Measurements from ENCODE around the gene ZNF70. TPM values are rescaled to one million over a fixed set of nuclear protein-coding genes. Genes with fewer than 3 reads are reported as not detected.

Gene ZNF70
- total and polyA plus RNA-seq, 2 donors (not counting 1 experiment from before 2014, with no cell fraction given) = 2.1 to 8.3 TPM

DNA sequence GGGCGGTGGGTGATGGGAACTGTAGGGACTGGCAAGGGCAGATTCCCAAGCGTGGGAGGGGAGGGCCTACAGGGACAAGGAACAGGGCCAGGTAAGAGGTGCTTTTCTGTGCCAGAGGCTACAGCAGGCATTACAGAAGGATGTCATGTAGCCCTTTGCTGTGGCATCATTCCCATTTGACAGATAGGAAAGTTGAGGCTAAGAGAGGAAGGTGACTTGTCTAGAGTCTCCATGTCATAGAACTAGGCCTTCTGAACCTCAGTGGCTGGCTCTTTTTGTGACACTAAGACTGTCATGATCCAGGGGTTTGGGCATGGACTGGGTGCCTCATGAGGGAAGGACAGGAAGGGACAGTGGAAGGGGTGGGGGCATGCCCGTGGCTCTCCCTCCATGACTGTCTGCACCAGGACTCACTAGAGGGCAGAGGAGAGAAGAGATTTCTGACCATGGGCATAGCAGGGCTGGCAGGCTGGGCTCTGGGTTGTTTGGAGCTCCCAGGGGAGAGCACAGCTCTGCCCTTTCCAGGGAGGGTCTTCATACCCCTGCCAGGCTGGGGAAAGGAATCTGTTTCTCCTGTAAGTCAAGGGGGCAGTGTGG lies 25.0 kb upstream of the ZNF70 start:
- CTCF ChIA-PET = interaction anchor here (0.6 to 2.0 kb wide), 4 partner anchors 72 to 780 kb away, joined by 3 to 15 read pairs (median 4); partner anchors contain the start of gene SNRPD3
- no peak overlapping the region for H2AFZ ChIP-seq (ENCODE audit: insufficient read depth, low read depth, low read length, poor library complexity, severe bottlenecking)
- H3K36me3 ChIP-seq (replicated peaks in 1 of 2; ENCODE audit: control extremely low read depth in 1 of 2, control insufficient read depth in 1 of 2, extremely low read depth in 1 of 2, insufficient read depth in 2 of 2, low read length in 1 of 2) = peaks cover 0 to 7% of the 10 kb centered on the region in 2 experiments
- 100% methylated on average over 2 of the region's 3 CpGs for WGBS (ENCODE audit: insufficient coverage)
- DNase-seq = no peak
- H3K4me1 ChIP-seq (ENCODE audit: control insufficient read depth in 2 of 2, insufficient read depth in 2 of 2, low read length in 2 of 2) = peaks cover 17 to 26% of the 10 kb centered on the region in 2 donors
- no peak overlapping the region for H3K27ac ChIP-seq (ENCODE audit: low read length in 2 of 2)
- Mint-ChIP-seq H3K27ac (no peak overlapping the region), H3K4me1 (peaks cover 24% of the 10 kb centered on the region), H3K27me3 (no peaks in the 10 kb centered on the region), H3K4me3 (no peak overlapping the region), H3K9me3 (ENCODE audit: insufficient read depth) (no peaks in the 10 kb centered on the region)
- no peak overlapping the region for H3K4me3 ChIP-seq (ENCODE audit: control extremely low read depth in 1 of 5, extremely low read depth in 1 of 5, insufficient read depth in 1 of 5, low read depth in 2 of 5, low read length in 4 of 5)
- peaks cover 8% of the 10 kb centered on the region for H3K79me2 ChIP-seq (ENCODE audit: control insufficient read depth, insufficient read depth, low read length)
- H3K4me2 ChIP-seq (replicated peaks; ENCODE audit: low read depth, low read length, poor library complexity, severe bottlenecking) = no peak overlapping the region
- POLR2A ChIA-PET = interaction anchor here (1.5 kb wide), 1 partner anchor 72 kb away, joined by 5 read pairs; no protein-coding TSS in a partner anchor
- H4K20me1 ChIP-seq (ENCODE audit: control insufficient read depth, insufficient read depth, low read length, poor library complexity, severe bottlenecking) = peaks cover 7% of the 10 kb centered on the region
- H3K9ac ChIP-seq (ENCODE audit: low read length) = no peak overlapping the region
- no peak for TF ChIP-seq EZH2 (IDR thresholded peaks at IDR 0.05; ENCODE audit: borderline replicate concordance, insufficient read depth, low read depth, low read length, poor library complexity, severe bottlenecking)
- TF ChIP-seq, protein P1, sequence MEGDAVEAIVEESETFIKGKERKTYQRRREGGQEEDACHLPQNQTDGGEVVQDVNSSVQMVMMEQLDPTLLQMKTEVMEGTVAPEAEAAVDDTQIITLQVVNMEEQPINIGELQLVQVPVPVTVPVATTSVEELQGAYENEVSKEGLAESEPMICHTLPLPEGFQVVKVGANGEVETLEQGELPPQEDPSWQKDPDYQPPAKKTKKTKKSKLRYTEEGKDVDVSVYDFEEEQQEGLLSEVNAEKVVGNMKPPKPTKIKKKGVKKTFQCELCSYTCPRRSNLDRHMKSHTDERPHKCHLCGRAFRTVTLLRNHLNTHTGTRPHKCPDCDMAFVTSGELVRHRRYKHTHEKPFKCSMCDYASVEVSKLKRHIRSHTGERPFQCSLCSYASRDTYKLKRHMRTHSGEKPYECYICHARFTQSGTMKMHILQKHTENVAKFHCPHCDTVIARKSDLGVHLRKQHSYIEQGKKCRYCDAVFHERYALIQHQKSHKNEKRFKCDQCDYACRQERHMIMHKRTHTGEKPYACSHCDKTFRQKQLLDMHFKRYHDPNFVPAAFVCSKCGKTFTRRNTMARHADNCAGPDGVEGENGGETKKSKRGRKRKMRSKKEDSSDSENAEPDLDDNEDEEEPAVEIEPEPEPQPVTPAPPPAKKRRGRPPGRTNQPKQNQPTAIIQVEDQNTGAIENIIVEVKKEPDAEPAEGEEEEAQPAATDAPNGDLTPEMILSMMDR (IDR thresholded peaks at IDR 0.05) = no peak
- H3K27me3 ChIP-seq (replicated peaks in 1 of 4; ENCODE audit: control extremely low read depth in 1 of 4, control insufficient read depth in 3 of 4, insufficient read depth in 4 of 4, low read length in 3 of 4) = no peaks in the 10 kb centered on the region
- intact Hi-C loops (cut with micrococcal nuclease) = no loop called here
- no peak for ATAC-seq (ENCODE audit: low read depth)
- no peaks in the 10 kb centered on the region for H3K9me3 ChIP-seq (ENCODE audit: control extremely low read depth in 1 of 3, control insufficient read depth in 2 of 3, insufficient read depth in 1 of 3, low read length in 2 of 3)

DNA sequence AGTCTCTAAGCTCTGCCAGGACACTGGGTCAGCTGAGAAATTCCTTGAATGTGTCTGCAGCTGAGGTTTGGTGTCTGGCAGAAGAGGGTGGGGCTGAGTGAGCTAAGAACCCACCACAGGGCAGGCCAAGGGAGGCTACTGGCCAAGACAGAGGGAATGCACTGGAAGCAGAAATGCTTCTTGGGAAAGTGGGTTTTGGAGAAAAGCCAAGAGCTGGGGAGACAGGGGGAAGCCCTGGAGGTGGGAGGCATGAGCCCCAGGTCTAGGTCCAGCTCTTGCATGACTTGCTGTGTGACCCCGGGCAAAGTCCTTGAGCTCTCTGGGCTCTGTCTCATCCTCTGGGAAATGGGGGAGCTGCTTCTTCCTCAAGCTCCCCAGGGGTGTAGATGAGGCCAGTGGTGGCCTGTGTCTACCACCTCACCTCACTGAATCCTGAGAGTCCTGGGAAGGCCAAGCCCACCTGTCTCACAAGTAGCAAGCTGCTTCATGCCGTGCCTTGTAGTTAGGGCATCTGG lies 24.1 kb upstream of the ZNF70 start:
- H3K9me3 Mint-ChIP-seq (ENCODE audit: insufficient read depth) = no peaks in the 10 kb centered on the region
- intact Hi-C loops (cut with micrococcal nuclease) = no loop called here
- no peak overlapping the region for H3K27ac Mint-ChIP-seq
- Histone ChIP-seq H3K27me3 (replicated peaks in 1 of 4; ENCODE audit: control extremely low read depth in 1 of 4, control insufficient read depth in 3 of 4, insufficient read depth in 4 of 4, low read length in 3 of 4) (no peaks in the 10 kb centered on the region), H3K27ac (ENCODE audit: low read length in 2 of 2) (no peak overlapping the region), H3K4me1 (ENCODE audit: control insufficient read depth in 2 of 2, insufficient read depth in 2 of 2, low read length in 2 of 2) (peaks cover 22 to 34% of the 10 kb centered on the region in 2 donors), H3K9me3 (ENCODE audit: control extremely low read depth in 1 of 3, control insufficient read depth in 2 of 3, insufficient read depth in 1 of 3, low read length in 2 of 3) (no peaks in the 10 kb centered on the region), H3K4me3 (ENCODE audit: control extremely low read depth in 1 of 5, extremely low read depth in 1 of 5, insufficient read depth in 1 of 5, low read depth in 2 of 5, low read length in 4 of 5) (no peak overlapping the region), H3K9ac (ENCODE audit: low read length) (no peak overlapping the region), H3K4me2 (replicated peaks; ENCODE audit: low read depth, low read length, poor library complexity, severe bottlenecking) (no peak overlapping the region), H2AFZ (ENCODE audit: insufficient read depth, low read depth, low read length, poor library complexity, severe bottlenecking) (no peak overlapping the region), H3K36me3 (replicated peaks in 1 of 2; ENCODE audit: control extremely low read depth in 1 of 2, control insufficient read depth in 1 of 2, extremely low read depth in 1 of 2, insufficient read depth in 2 of 2, low read length in 1 of 2) (peaks cover 0 to 5% of the 10 kb centered on the region in 2 experiments), H4K20me1 (ENCODE audit: control insufficient read depth, insufficient read depth, low read length, poor library complexity, severe bottlenecking) (peaks cover 7% of the 10 kb centered on the region), H3K79me2 (ENCODE audit: control insufficient read depth, insufficient read depth, low read length) (peaks cover 8% of the 10 kb centered on the region)
- no peaks in the 10 kb centered on the region for H3K27me3 Mint-ChIP-seq
- DNase-seq (no peak), ATAC-seq (ENCODE audit: low read depth) (no peak)
- TF ChIP-seq, protein P1 (IDR thresholded peaks at IDR 0.05) = no peak
- no peak for TF ChIP-seq EZH2 (IDR thresholded peaks at IDR 0.05; ENCODE audit: borderline replicate concordance, insufficient read depth, low read depth, low read length, poor library complexity, severe bottlenecking)
- peak overlapping the region; percentile 14 for H3K4me3 Mint-ChIP-seq
- CTCF ChIA-PET = interaction anchor here (0.6 to 2.0 kb wide), 9 partner anchors 21 to 781 kb away, joined by 3 to 15 read pairs (median 3); partner anchors contain the start of genes SLC2A11 and SNRPD3
- POLR2A ChIA-PET = interaction anchor here (0.6 to 1.5 kb wide), 4 partner anchors 14 to 89 kb away, joined by 3 to 11 read pairs (median 4); no protein-coding TSS in a partner anchor
- WGBS (ENCODE audit: insufficient coverage) = 100% methylated on average over 2 of the region's 2 CpGs
- peaks cover 27% of the 10 kb centered on the region for H3K4me1 Mint-ChIP-seq

Data from B cell (primary cell).